Raji (cell line): Measurements from ENCODE around the gene ST7.

Source experiments
- POLR2A ChIP-seq: IDR thresholded peaks from 2 replicates; pipeline ENCODE4 v1.6.1; 2011; ENCODE audit warnings: low read depth, low read length, control low read depth; ENCODE audit not compliant: insufficient read depth

Gene ST7

GRCh38 chr7:116953372-116953905 lies at the start of gene ST7:
Gene ST7, plus strand, starts transcription at chr7:116953501. Its CDS starts 40 bp downstream, at chr7:116953541.
- peak; percentile 81 for TF ChIP-seq POLR2A

- no peak for TF ChIP-seq POLR2A
These were observed 46.9 kb upstream of the ST7 start for GRCh38 chr7:116906391-116906790.

- no peak for TF ChIP-seq POLR2A
These were observed 42.9 kb upstream of the ST7 start for GRCh38 chr7:116910383-116910782.

- no peak for TF ChIP-seq POLR2A
These were observed 41.5 kb upstream of the ST7 start for GRCh38 chr7:116911801-116912200.

GRCh38 chr7:116912269-116912909 lies 40.9 kb upstream of the ST7 start:
- TF ChIP-seq POLR2A, result no peak

GRCh38 chr7:116918704-116919103 lies 34.6 kb upstream of the ST7 start:
- no peak for TF ChIP-seq POLR2A

GRCh38 chr7:116920359-116920758 lies 32.9 kb upstream of the ST7 start:
- no peak for TF ChIP-seq POLR2A

GRCh38 chr7:116922545-116922944 lies 30.8 kb upstream of the ST7 start:
- no peak for TF ChIP-seq POLR2A

- TF ChIP-seq POLR2A, result no peak
These were observed 28.6 kb upstream of the ST7 start for GRCh38 chr7:116924741-116925140.

GRCh38 chr7:116929021-116929420 lies 24.3 kb upstream of the ST7 start:
- no peak for TF ChIP-seq POLR2A

- TF ChIP-seq POLR2A, result no peak
These were observed 23.1 kb upstream of the ST7 start for GRCh38 chr7:116929914-116930913.

GRCh38 chr7:116932566-116932965 lies 20.7 kb upstream of the ST7 start:
- TF ChIP-seq POLR2A, result no peak

GRCh38 chr7:116933465-116933864 lies 19.8 kb upstream of the ST7 start:
- TF ChIP-seq POLR2A, result no peak

- TF ChIP-seq POLR2A, result no peak
These were observed 18.7 kb upstream of the ST7 start for GRCh38 chr7:116934580-116934979.

GRCh38 chr7:116938678-116939077 lies 14.6 kb upstream of the ST7 start:
- TF ChIP-seq POLR2A, result no peak

GRCh38 chr7:116940689-116941370 lies 12.5 kb upstream of the ST7 start:
- no peak for TF ChIP-seq POLR2A

- TF ChIP-seq POLR2A, result no peak
These were observed 10.8 kb upstream of the ST7 start for GRCh38 chr7:116942504-116942903.
